Skeletal muscle satellite cell (primary cell): ENCODE data around the gene ITPR2.

Experiments
- H3K27me3 ChIP-seq: 2 replicates; pipeline ENCODE4 v1.7.0; 2013; ENCODE audit warnings: low read length; ENCODE audit not compliant: control insufficient read depth, insufficient read depth
- H3K36me3 ChIP-seq: 2 replicates; pipeline ENCODE4 v1.7.0; 2013; ENCODE audit warnings: mild to moderate bottlenecking, control low read depth, low read length; ENCODE audit not compliant: insufficient read depth
- H3K4me1 ChIP-seq: 2 replicates; pipeline ENCODE4 v1.7.0; 2013; ENCODE audit warnings: low read length; ENCODE audit not compliant: control insufficient read depth, insufficient read depth
- H3K4me2 ChIP-seq: 2 replicates; pipeline ENCODE4 v1.7.0; 2013; ENCODE audit warnings: mild to moderate bottlenecking, low read length
- H3K4me3 ChIP-seq: 2 replicates; pipeline ENCODE4 v1.7.0; 2013; ENCODE audit warnings: low read length
- H3K9ac ChIP-seq: 2 replicates; pipeline ENCODE4 v1.7.0; 2013; ENCODE audit warnings: mild to moderate bottlenecking, low read depth, low read length, moderate library complexity
- H3K9me3 ChIP-seq: replicated peaks from 2 replicates; pipeline ENCODE4 v1.7.0; 2013; ENCODE audit warnings: mild to moderate bottlenecking, control low read depth, low read length

ITPR2 gene

GRCh38 chr12:26358651-26359050, 474.3 kb downstream of the ITPR2 start:
- no peak overlapping the region for H3K4me2 ChIP-seq
- H3K27me3 ChIP-seq = no peaks in the 10 kb centered on the region
- no peaks in the 10 kb centered on the region for H3K4me1 ChIP-seq
- H3K4me3 ChIP-seq = no peak overlapping the region
- no peaks in the 10 kb centered on the region for H3K36me3 ChIP-seq
- H3K9me3 ChIP-seq = no peaks in the 10 kb centered on the region
- no peak overlapping the region for H3K9ac ChIP-seq

GRCh38 chr12:26347300-26347699, 485.7 kb downstream of the ITPR2 start:
- Histone ChIP-seq H3K27me3 (no peaks in the 10 kb centered on the region), H3K36me3 (no peaks in the 10 kb centered on the region), H3K4me2 (no peak overlapping the region), H3K9ac (no peak overlapping the region), H3K4me3 (no peak overlapping the region), H3K9me3 (no peaks in the 10 kb centered on the region), H3K4me1 (peaks cover 4% of the 10 kb centered on the region)

GRCh38 chr12:26346736-26347135, 486.3 kb downstream of the ITPR2 start:
- Histone ChIP-seq H3K9ac (no peak overlapping the region), H3K27me3 (no peaks in the 10 kb centered on the region), H3K4me2 (no peak overlapping the region), H3K9me3 (no peaks in the 10 kb centered on the region), H3K4me3 (no peak overlapping the region), H3K4me1 (peaks cover 4% of the 10 kb centered on the region), H3K36me3 (no peaks in the 10 kb centered on the region)

GRCh38 chr12:26345471-26346003, 487.5 kb downstream of the ITPR2 start:
- H3K4me2 ChIP-seq = no peak overlapping the region
- H3K9me3 ChIP-seq = no peaks in the 10 kb centered on the region
- H3K4me3 ChIP-seq = no peak overlapping the region
- H3K9ac ChIP-seq = no peak overlapping the region
- H3K4me1 ChIP-seq = peaks cover 8% of the 10 kb centered on the region
- H3K27me3 ChIP-seq = no peaks in the 10 kb centered on the region
- no peaks in the 10 kb centered on the region for H3K36me3 ChIP-seq

- Histone ChIP-seq H3K4me1 (peaks cover 22% of the 10 kb centered on the region), H3K9me3 (no peaks in the 10 kb centered on the region), H3K4me2 (no peak overlapping the region), H3K9ac (no peak overlapping the region), H3K4me3 (no peak overlapping the region), H3K27me3 (no peaks in the 10 kb centered on the region), H3K36me3 (no peaks in the 10 kb centered on the region)
Measured at GRCh38 chr12:26341491-26341890, 491.5 kb downstream of the ITPR2 start.

GRCh38 chr12:26340649-26341048, 492.3 kb downstream of the ITPR2 start:
- Histone ChIP-seq H3K4me2 (peak overlapping the region; percentile 11), H3K9ac (no peak overlapping the region), H3K27me3 (no peaks in the 10 kb centered on the region), H3K36me3 (no peaks in the 10 kb centered on the region), H3K4me1 (peaks cover 22% of the 10 kb centered on the region), H3K9me3 (no peaks in the 10 kb centered on the region), H3K4me3 (no peak overlapping the region)

GRCh38 chr12:26339976-26340375, 493.0 kb downstream of the ITPR2 start:
- Histone ChIP-seq H3K9me3 (no peaks in the 10 kb centered on the region), H3K27me3 (no peaks in the 10 kb centered on the region), H3K4me2 (peak overlapping the region; percentile 11), H3K4me3 (no peak overlapping the region), H3K36me3 (no peaks in the 10 kb centered on the region), H3K4me1 (peaks cover 22% of the 10 kb centered on the region), H3K9ac (no peak overlapping the region)

- no peak overlapping the region for H3K4me2 ChIP-seq
- peaks cover 22% of the 10 kb centered on the region for H3K4me1 ChIP-seq
- no peaks in the 10 kb centered on the region for H3K36me3 ChIP-seq
- H3K9me3 ChIP-seq = no peaks in the 10 kb centered on the region
- no peaks in the 10 kb centered on the region for H3K27me3 ChIP-seq
- H3K9ac ChIP-seq = no peak overlapping the region
- no peak overlapping the region for H3K4me3 ChIP-seq
Measured at GRCh38 chr12:26338586-26339572, 494.1 kb downstream of the ITPR2 start.

GRCh38 chr12:26335651-26336050, 497.3 kb downstream of the ITPR2 start:
- no peak overlapping the region for H3K9ac ChIP-seq
- no peak overlapping the region for H3K4me3 ChIP-seq
- no peaks in the 10 kb centered on the region for H3K9me3 ChIP-seq
- H3K4me2 ChIP-seq = no peak overlapping the region
- peaks cover 19% of the 10 kb centered on the region for H3K4me1 ChIP-seq
- H3K27me3 ChIP-seq = no peaks in the 10 kb centered on the region
- no peaks in the 10 kb centered on the region for H3K36me3 ChIP-seq

GRCh38 chr12:26334621-26335124, 498.3 kb downstream of the ITPR2 start:
- H3K36me3 ChIP-seq = no peaks in the 10 kb centered on the region
- H3K27me3 ChIP-seq = no peaks in the 10 kb centered on the region
- no peaks in the 10 kb centered on the region for H3K9me3 ChIP-seq
- no peak overlapping the region for H3K9ac ChIP-seq
- H3K4me3 ChIP-seq = no peak overlapping the region
- no peak overlapping the region for H3K4me2 ChIP-seq
- H3K4me1 ChIP-seq = peaks cover 9% of the 10 kb centered on the region

- Histone ChIP-seq H3K4me1 (no peaks in the 10 kb centered on the region), H3K4me2 (no peak overlapping the region), H3K4me3 (no peak overlapping the region), H3K9ac (no peak overlapping the region), H3K36me3 (no peaks in the 10 kb centered on the region), H3K27me3 (no peaks in the 10 kb centered on the region), H3K9me3 (no peaks in the 10 kb centered on the region)
Measured at GRCh38 chr12:26331960-26332359, 501.0 kb downstream of the ITPR2 start.
